HL-60 (cell line): Measurements from ENCODE around the gene RBM5.

Source experiments
- DNase-seq, 2 experiments: peaks; one replicate each; pipeline ENCODE4 v3.0.0-alpha.2; 2010 to 2020; ENCODE audit warnings: low read depth in 1 of 2, low spot score in 1 of 2
- H3K27ac ChIP-seq: fragments of 250-450 bp; sonication (Bioruptor Pico); replicated peaks from 2 replicates; pipeline ENCODE4 v1.5.1; 2020; ENCODE audit warnings: mild to moderate bottlenecking, moderate library complexity
- H3K27me3 ChIP-seq: fragments of 250-450 bp; sonication (Bioruptor Pico); 2 replicates; pipeline ENCODE4 v1.5.1; 2021; ENCODE audit warnings: mild to moderate bottlenecking, moderate library complexity; ENCODE audit not compliant: insufficient read depth, poor library complexity, severe bottlenecking
- H3K4me3 ChIP-seq: replicated peaks from 2 replicates; pipeline ENCODE4 v1.5.1; 2011; ENCODE audit warnings: mild to moderate bottlenecking, control low read depth, low read length; ENCODE audit not compliant: insufficient read depth
- GABPA ChIP-seq: IDR thresholded peaks from 2 replicates; pipeline ENCODE4 v1.6.1; 2012; ENCODE audit warnings: low read depth
- POLR2AphosphoS5 ChIP-seq: IDR thresholded peaks from 2 replicates; pipeline ENCODE4 v1.6.1; 2012; ENCODE audit warnings: low read depth
- SPI1 ChIP-seq: IDR thresholded peaks from 2 replicates; pipeline ENCODE4 v1.6.1; 2012; ENCODE audit warnings: low read depth, mild to moderate bottlenecking, borderline replicate concordance
- TF ChIP-seq, protein P1 (sequence below): IDR thresholded peaks from one replicate; pipeline ENCODE4 v1.5.1; 2011; ENCODE audit warnings: low read length, control low read depth, inconsistent platforms; ENCODE audit not compliant: insufficient read depth
- TF ChIP-seq, protein P2 (sequence below): IDR thresholded peaks from 2 replicates; pipeline ENCODE4 v1.6.1; 2012; ENCODE audit warnings: low read depth; ENCODE audit not compliant: insufficient replicate concordance

Gene RBM5

DNA sequence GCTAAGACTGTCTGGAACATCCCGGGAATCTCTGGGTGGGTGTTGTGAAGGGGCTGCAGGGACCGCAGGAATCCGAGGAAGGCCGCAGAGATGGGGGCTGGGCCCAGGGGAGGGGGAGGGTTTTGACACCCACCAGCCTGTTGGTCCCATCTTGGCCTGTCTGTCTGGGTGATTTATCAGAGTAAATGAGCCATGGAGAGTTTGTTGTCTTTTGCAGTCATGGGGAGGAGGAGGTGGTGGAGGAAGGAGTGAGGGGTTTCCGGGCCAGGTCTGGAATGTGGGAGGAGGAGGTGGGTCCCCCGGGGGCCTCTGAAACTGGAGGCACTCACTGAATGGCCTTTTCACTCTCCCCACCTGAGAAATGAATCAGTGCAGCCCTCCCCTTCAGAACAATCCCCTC is 77.9 kb downstream of the RBM5 start:
- Histone ChIP-seq H3K27me3 (peaks cover 3% of the 10 kb centered on the region), H3K27ac (no peak overlapping the region), H3K4me3 (no peak overlapping the region)
- TF ChIP-seq SPI1: no peak
- TF ChIP-seq, protein P1, sequence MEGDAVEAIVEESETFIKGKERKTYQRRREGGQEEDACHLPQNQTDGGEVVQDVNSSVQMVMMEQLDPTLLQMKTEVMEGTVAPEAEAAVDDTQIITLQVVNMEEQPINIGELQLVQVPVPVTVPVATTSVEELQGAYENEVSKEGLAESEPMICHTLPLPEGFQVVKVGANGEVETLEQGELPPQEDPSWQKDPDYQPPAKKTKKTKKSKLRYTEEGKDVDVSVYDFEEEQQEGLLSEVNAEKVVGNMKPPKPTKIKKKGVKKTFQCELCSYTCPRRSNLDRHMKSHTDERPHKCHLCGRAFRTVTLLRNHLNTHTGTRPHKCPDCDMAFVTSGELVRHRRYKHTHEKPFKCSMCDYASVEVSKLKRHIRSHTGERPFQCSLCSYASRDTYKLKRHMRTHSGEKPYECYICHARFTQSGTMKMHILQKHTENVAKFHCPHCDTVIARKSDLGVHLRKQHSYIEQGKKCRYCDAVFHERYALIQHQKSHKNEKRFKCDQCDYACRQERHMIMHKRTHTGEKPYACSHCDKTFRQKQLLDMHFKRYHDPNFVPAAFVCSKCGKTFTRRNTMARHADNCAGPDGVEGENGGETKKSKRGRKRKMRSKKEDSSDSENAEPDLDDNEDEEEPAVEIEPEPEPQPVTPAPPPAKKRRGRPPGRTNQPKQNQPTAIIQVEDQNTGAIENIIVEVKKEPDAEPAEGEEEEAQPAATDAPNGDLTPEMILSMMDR: no peak
- TF ChIP-seq GABPA: no peak
- no peak for TF ChIP-seq POLR2AphosphoS5
- TF ChIP-seq, protein P2, sequence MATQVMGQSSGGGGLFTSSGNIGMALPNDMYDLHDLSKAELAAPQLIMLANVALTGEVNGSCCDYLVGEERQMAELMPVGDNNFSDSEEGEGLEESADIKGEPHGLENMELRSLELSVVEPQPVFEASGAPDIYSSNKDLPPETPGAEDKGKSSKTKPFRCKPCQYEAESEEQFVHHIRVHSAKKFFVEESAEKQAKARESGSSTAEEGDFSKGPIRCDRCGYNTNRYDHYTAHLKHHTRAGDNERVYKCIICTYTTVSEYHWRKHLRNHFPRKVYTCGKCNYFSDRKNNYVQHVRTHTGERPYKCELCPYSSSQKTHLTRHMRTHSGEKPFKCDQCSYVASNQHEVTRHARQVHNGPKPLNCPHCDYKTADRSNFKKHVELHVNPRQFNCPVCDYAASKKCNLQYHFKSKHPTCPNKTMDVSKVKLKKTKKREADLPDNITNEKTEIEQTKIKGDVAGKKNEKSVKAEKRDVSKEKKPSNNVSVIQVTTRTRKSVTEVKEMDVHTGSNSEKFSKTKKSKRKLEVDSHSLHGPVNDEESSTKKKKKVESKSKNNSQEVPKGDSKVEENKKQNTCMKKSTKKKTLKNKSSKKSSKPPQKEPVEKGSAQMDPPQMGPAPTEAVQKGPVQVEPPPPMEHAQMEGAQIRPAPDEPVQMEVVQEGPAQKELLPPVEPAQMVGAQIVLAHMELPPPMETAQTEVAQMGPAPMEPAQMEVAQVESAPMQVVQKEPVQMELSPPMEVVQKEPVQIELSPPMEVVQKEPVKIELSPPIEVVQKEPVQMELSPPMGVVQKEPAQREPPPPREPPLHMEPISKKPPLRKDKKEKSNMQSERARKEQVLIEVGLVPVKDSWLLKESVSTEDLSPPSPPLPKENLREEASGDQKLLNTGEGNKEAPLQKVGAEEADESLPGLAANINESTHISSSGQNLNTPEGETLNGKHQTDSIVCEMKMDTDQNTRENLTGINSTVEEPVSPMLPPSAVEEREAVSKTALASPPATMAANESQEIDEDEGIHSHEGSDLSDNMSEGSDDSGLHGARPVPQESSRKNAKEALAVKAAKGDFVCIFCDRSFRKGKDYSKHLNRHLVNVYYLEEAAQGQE: no peak
- DNase-seq: no peak

DNA sequence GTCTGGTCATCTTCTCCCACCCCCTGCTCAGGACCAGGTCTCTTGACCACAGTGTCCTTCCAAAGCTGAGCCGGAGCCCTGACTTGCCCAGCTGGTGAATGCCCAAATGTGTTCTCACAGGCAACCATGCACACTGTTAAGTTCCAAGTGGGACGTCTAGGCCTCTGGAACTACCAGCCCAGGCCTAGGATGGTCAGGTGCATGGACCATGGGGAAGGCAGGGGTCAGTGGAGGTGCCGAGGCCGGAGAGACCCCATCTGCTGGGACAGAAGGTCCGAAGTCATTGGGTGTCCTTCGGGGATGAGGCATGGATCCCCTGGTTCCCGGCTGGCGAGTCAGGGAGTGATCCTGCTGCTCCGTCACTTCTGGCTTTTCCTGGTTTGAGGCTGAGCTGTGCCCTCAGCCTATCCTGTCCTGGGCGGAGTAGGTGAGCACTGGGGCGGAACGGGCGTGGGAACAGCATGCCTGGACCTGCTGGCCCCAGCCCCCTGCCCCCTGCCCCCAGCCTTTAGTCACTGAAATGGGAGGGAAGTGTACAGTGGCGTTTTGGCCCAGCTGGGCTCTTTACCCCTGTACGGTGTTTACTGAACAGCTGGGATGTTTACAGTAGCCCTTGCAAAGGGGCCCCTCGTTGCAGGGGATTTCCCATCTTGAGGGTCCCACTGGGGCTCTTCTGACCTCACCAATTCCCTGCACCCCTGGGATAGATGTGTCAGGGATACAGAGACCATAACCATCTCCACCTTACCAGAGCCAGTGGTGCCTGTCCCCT is 78.5 kb downstream of the RBM5 start:
- Histone ChIP-seq H3K27me3 (peaks cover 3% of the 10 kb centered on the region), H3K4me3 (no peak overlapping the region), H3K27ac (no peak overlapping the region)
- TF ChIP-seq SPI1: no peak
- TF ChIP-seq, protein P1: no peak
- no peak for DNase-seq

DNA sequence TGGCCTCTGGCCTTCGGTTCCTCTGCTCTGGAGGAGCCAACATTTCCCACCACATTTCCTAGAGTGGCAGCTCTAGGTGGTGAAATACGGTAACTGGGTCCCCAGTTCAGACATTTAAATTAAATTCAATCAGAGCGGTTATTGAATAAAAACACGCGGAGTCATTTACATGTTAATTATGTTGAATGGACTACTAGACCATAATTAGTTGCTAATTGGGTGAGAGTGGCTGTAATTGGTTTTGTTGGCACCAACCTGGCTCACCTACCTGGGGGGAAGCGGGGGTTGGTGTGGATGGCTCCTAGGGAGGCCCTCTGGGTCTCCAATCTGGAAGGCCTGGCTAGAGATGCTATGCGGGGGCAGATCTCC is 79.1 kb downstream of the RBM5 start:
- peaks cover 3% of the 10 kb centered on the region for H3K27me3 ChIP-seq
- DNase-seq: no peak
- H3K27ac ChIP-seq: no peak overlapping the region
- H3K4me3 ChIP-seq: no peak overlapping the region
- TF ChIP-seq SPI1 (no peak), POLR2AphosphoS5 (no peak), GABPA (no peak)
- TF ChIP-seq, protein P1: no peak
- TF ChIP-seq, protein P2: no peak

DNA sequence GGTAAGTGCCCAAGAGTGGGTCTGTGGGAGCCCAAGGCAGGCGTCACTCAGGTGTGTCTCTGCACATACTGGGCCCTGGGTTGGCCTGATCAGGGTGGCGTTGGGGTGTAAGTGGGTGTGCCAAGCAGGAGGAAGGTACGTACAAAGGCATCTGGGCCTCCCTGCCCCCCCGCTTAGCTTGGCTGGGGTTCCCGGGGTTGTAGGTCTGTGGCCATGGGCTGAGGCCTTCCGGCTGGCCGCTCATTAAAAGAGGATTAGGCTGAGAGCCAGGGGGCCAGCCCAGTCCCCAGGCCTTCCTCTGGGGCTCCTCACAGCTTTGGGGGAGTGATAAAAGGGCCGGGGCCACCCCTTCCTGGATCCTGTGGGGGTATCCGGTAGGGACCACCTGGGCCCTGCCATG is 79.7 kb downstream of the RBM5 start:
- Histone ChIP-seq H3K4me3 (no peak overlapping the region), H3K27me3 (peaks cover 3% of the 10 kb centered on the region), H3K27ac (no peak overlapping the region)
- TF ChIP-seq, protein P1: no peak
- TF ChIP-seq, protein P2: no peak
- TF ChIP-seq SPI1 (no peak), GABPA (no peak), POLR2AphosphoS5 (no peak)
- DNase-seq: no peak
